PFSK-1 (cell line): Measurements from ENCODE around the gene POLR3A.

Experiments used
- FOXP2 ChIP-seq: optimal IDR thresholded peaks from 2 replicates; pipeline ENCODE3; 2011; ENCODE audit warnings: borderline replicate concordance, control low read depth, inconsistent platforms; ENCODE audit not compliant: insufficient read depth; ENCODE audit errors: extremely low read length, extremely low read depth
- POLR2AphosphoS5 ChIP-seq: IDR thresholded peaks from 2 replicates; pipeline ENCODE4 v1.6.1; 2012; ENCODE audit warnings: low read depth, mild to moderate bottlenecking, control low read depth, low read length, moderate library complexity
- REST ChIP-seq, 2 experiments: IDR thresholded peaks; 2 replicates each; pipeline versions ENCODE4 v1.6.1 to v1.8.0; 2011 to 2012; ENCODE audit warnings: low read depth in 2 of 2, low read length in 2 of 2, control low read depth in 1 of 2, inconsistent platforms in 1 of 2, mild to moderate bottlenecking in 1 of 2, moderate library complexity in 1 of 2; ENCODE audit not compliant: insufficient read depth in 1 of 2
- TAF1 ChIP-seq: IDR thresholded peaks from 2 replicates; pipeline ENCODE4 v1.6.1; 2012; ENCODE audit warnings: low read length, control low read depth, borderline replicate concordance; ENCODE audit not compliant: insufficient read depth

GRCh38 chr10:78009662-78010061 lies 19.7 kb downstream of the POLR3A start:
- TF ChIP-seq POLR2AphosphoS5, result no peak
- no peak for TF ChIP-seq FOXP2
- no peak for TF ChIP-seq TAF1
- TF ChIP-seq REST (IDR thresholded peaks at IDR 0.05; ENCODE audit: insufficient read depth in 1 of 2, low read depth in 2 of 2, low read length in 2 of 2), result no peak
